Effector memory CD4-positive, alpha-beta T cell (primary cell): ENCODE measurements around the gene PTPRT.

Experiments used
- DNase-seq, 3 donors: peaks; one replicate each; pipeline ENCODE4 v3.0.0-alpha.2; 2020
- H3K27ac ChIP-seq: 2 replicates; pipeline ENCODE4 v1.7.0; 2013; ENCODE audit warnings: mild to moderate bottlenecking, low read length, moderate library complexity; ENCODE audit not compliant: insufficient read depth, poor library complexity, severe bottlenecking
- H3K27me3 ChIP-seq: replicated peaks from 2 replicates; pipeline ENCODE4 v1.7.0; 2013; ENCODE audit warnings: mild to moderate bottlenecking, low read length; ENCODE audit not compliant: insufficient read depth, control insufficient read depth, poor library complexity, severe bottlenecking
- H3K36me3 ChIP-seq: 2 replicates; pipeline ENCODE4 v1.7.0; 2013; ENCODE audit warnings: mild to moderate bottlenecking, low read length, moderate library complexity; ENCODE audit not compliant: control insufficient read depth, insufficient read depth
- H3K4me1 ChIP-seq: 2 replicates; pipeline ENCODE4 v1.7.0; 2013; ENCODE audit warnings: low read length, mild to moderate bottlenecking; ENCODE audit not compliant: control insufficient read depth, insufficient read depth, poor library complexity, severe bottlenecking
- H3K4me3 ChIP-seq: 2 replicates; pipeline ENCODE4 v1.7.0; 2013; ENCODE audit warnings: low read length, low read depth, mild to moderate bottlenecking; ENCODE audit not compliant: insufficient read depth, poor library complexity, severe bottlenecking
- H3K9me3 ChIP-seq: 2 replicates; pipeline ENCODE4 v1.7.0; 2013; ENCODE audit warnings: mild to moderate bottlenecking, low read length, moderate library complexity; ENCODE audit not compliant: control insufficient read depth

The PTPRT gene

DNA sequence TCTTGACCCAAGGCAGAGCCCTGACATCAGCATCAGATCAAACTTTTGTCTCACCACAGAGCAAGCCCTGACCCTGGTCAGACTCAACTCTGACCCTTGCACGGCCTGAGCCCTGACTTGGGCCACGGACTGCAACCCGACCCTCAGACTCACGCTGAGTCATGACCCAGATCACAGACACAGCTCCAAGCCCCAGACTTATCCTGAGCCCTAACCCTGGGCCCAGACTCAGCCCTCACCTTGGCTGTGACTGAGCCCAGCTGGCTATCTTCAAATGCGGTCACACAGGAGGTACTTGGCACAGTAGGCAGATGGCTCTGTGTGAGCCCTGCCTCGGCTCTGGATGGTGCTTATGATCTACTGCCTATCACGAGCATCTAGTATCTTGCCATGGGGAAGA is 602.3 kb downstream of the PTPRT start:
- no peaks in the 10 kb centered on the region for H3K4me1 ChIP-seq
- no peak for DNase-seq
- no peak overlapping the region for H3K4me3 ChIP-seq
- H3K27me3 ChIP-seq: no peaks in the 10 kb centered on the region
- no peaks in the 10 kb centered on the region for H3K9me3 ChIP-seq
- H3K36me3 ChIP-seq: no peaks in the 10 kb centered on the region
- no peak overlapping the region for H3K27ac ChIP-seq

DNA sequence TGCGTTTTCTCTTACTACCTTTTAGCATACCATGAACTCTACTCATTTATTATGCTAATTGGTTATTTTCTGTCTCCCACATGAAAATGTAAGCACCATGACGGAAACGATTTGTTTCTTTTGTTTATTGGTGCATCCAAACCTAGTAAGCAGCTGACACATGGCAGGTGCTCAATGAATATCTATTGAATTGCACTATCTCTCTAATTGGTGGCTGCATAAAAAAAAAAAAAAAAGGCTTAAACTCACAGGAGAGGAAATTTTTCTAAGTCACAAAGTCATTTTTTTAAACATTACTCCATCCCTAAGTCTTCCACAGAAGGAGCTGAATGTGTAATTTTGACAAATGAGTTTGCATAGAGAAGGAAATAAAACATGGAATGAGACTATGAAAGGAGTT is 608.4 kb downstream of the PTPRT start:
- Histone ChIP-seq H3K27me3 (no peaks in the 10 kb centered on the region), H3K9me3 (no peaks in the 10 kb centered on the region), H3K36me3 (no peaks in the 10 kb centered on the region), H3K27ac (no peak overlapping the region), H3K4me1 (no peaks in the 10 kb centered on the region), H3K4me3 (no peak overlapping the region)
- DNase-seq: no peak

DNA sequence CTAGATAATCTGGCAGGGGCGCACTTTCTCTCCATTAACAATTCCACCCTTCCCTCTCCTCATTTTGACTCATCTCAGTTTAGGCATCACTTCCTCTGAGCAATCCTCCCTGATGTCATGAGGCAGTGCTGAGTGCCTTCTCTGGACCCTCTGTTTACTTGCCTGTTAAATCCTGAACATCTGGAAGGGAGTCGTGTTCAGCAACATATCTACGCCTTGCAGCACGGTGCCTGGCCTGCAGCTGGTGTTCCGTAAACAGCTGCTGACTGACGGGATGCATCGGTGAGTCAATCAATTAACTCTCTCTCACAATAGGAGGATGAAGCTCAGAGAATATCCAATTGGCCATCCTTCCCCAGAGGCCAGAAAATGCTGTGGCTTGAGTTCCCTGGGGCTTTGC is 613.5 kb downstream of the PTPRT start:
- no peak overlapping the region for H3K27ac ChIP-seq
- no peaks in the 10 kb centered on the region for H3K4me1 ChIP-seq
- no peaks in the 10 kb centered on the region for H3K27me3 ChIP-seq
- H3K36me3 ChIP-seq: no peaks in the 10 kb centered on the region
- no peak overlapping the region for H3K4me3 ChIP-seq
- no peaks in the 10 kb centered on the region for H3K9me3 ChIP-seq
- DNase-seq: no peak

DNA sequence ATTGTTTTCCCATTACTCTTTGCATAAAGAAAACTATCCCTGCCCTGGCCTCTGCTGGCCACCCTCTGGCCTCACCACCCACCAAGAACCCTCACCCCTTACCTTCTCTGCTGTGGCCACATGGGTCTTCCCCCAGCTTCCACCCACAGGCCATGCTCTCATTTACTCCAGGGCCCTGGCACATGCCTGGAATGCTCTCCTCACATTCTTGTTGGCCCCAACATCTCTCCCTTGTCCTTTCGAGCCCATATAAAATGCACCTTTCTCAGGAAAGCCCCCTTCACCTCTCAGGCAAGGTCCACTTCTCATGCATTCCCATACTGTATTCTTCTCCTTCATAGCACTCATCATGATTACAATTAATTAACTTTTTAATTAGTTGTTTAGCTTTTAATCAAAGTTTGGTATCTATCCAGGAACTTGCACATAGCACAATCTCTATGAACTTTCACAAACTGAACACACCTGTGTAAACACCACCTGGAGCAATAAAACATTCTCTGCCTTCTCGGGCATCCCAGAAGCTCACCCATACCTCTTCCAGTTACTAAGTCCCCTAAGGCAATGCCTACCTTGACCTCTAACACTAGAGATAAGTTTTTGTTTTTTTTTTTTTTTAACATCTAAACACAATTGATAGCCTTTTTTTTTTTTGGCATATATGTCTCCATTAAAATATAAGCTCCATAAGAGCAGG is 617.2 kb downstream of the PTPRT start:
- no peak overlapping the region for H3K27ac ChIP-seq
- H3K9me3 ChIP-seq: no peaks in the 10 kb centered on the region
- H3K27me3 ChIP-seq: no peaks in the 10 kb centered on the region
- no peaks in the 10 kb centered on the region for H3K4me1 ChIP-seq
- H3K4me3 ChIP-seq: no peak overlapping the region
- H3K36me3 ChIP-seq: no peaks in the 10 kb centered on the region
- no peak for DNase-seq

DNA sequence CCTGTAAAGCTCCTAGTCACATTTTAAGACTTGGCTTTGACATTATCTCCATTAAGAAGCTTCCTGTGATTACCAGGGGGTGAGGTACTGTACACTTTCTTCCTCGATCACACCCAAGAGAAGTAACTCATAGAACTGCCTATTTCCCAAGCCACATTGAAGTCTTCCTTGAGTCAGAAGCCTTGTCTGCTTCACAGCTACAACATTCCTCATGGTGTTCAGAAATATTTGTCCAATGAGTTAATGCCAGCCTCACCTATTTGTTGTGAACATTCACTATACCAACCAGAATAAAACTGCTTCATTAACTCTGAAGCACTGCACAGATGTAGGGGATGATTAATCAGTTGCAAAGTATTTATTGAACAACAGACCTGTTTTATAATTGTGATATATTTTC is 622.3 kb downstream of the PTPRT start:
- H3K4me1 ChIP-seq: no peaks in the 10 kb centered on the region
- no peak overlapping the region for H3K27ac ChIP-seq
- H3K36me3 ChIP-seq: no peaks in the 10 kb centered on the region
- no peaks in the 10 kb centered on the region for H3K27me3 ChIP-seq
- DNase-seq: no peak
- H3K4me3 ChIP-seq: no peak overlapping the region
- no peaks in the 10 kb centered on the region for H3K9me3 ChIP-seq

DNA sequence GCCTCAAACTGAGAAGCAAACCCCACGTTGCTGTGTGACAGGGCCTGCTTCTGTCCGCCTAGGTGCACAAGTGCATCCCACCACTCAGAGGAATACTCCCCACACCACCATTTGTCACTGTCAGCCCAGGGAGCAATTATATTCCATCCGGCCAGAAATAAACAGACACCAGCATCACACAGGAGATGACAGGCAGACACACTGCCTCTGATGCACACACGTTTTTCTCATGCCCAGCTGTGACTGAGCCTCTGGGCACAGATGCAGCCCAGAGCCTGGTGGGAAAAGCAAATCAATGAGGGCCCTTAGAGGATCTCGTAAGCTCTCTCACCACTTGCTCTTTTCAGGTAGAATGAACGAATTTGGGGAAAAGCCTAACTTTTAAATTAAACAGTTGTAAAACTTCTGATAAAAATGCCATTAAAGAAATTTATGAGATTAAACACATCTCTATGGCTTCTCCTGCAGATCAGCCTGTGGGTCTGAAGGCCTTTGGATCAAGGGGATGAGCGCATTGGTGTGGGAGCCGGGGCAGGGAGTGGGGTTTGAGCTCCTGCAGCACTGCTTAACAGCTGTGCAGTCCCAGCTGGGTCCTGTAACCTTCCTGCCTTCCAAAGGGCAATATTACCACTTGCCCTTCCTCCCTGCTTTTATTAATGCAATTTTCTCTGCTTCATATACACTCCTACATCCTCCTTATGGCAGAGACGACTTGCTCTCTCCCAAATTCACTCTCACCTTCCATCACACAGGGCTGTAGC is 624.3 kb downstream of the PTPRT start:
- Histone ChIP-seq H3K9me3 (no peaks in the 10 kb centered on the region), H3K36me3 (no peaks in the 10 kb centered on the region), H3K27ac (no peak overlapping the region), H3K4me3 (no peak overlapping the region), H3K27me3 (no peaks in the 10 kb centered on the region), H3K4me1 (no peaks in the 10 kb centered on the region)
- DNase-seq: no peak

DNA sequence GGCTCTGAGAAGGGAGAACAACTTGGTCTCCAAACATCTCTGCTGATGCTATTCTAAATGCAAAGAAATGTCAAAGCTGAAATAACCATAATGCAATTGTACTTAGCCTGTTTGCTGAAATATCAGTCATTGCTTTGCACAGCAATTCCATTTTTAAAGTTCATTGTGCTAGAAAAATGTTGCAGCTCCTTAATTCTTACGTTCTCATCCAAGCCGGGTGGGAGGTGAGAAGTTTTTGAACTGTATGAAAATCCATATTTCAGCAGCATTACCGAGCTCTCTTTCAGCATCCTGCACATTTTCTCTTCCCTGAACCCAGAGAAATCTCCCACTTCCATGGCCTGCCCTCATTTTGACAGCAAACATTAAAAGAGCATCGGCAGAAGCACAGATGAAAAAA is 630.0 kb downstream of the PTPRT start:
- no peak overlapping the region for H3K4me3 ChIP-seq
- H3K27ac ChIP-seq: no peak overlapping the region
- H3K9me3 ChIP-seq: no peaks in the 10 kb centered on the region
- H3K4me1 ChIP-seq: no peaks in the 10 kb centered on the region
- no peaks in the 10 kb centered on the region for H3K36me3 ChIP-seq
- no peaks in the 10 kb centered on the region for H3K27me3 ChIP-seq
- DNase-seq: no peak

DNA sequence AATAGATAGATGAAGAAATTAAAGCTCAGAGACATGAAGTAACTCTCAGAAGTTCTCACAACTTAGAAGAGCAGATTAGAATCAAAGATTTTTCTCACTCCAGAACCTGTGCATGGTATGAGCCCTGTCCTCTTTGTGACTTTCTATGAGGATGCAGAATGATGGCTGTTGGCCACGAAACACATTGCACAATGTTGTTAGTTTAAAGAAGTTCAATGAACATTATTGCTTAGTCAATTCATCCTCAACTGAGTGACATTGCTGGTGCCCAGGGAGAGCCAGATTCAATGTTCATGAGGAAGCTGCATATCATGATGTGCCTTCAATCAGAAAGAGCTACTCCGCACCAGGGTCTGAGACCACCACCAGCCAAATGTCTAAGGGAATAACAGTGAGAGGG is 633.1 kb downstream of the PTPRT start:
- Histone ChIP-seq H3K27ac (no peak overlapping the region), H3K4me3 (no peak overlapping the region), H3K4me1 (no peaks in the 10 kb centered on the region), H3K9me3 (no peaks in the 10 kb centered on the region), H3K27me3 (no peaks in the 10 kb centered on the region), H3K36me3 (no peaks in the 10 kb centered on the region)
- DNase-seq: no peak

DNA sequence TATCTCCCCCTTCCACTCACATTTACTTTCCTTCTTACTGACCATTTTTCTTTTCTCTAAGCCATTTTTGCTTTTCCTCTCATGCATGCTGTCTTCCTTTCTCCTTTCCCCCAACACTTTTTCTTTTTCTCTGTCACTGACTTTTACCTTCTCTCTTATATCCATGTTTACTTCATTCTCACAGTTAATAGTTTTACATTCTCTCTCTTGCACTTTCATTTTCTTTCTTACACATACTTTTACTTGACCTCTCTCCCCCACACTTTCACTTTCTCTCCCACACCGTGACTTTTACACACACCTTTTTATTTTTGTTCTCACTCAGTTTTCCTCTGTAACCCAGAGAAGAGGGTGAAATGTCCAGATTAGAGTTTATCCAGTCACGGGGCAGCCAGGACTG is 636.3 kb downstream of the PTPRT start:
- Histone ChIP-seq H3K9me3 (no peaks in the 10 kb centered on the region), H3K4me3 (no peak overlapping the region), H3K4me1 (no peaks in the 10 kb centered on the region), H3K27me3 (no peaks in the 10 kb centered on the region), H3K27ac (no peak overlapping the region), H3K36me3 (no peaks in the 10 kb centered on the region)
- no peak for DNase-seq

DNA sequence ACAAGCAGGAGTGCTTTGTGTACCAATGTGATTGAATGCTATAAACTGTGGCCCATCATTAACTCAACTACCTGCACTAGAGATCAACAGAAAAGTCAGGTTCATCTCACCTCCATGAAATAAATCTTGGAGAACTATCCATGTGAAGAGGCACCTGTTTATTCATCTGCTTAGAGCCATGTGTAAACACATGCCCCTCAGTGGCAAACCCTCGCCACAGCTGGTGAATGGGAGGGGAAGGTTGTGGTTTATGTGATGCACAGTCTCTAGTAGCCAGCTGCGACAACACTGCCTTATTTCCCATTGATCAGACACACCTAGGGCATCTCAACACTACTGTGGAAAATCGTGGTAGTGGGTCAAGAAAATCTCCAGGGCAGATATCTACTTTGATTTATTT is 640.2 kb downstream of the PTPRT start:
- H3K27me3 ChIP-seq: no peaks in the 10 kb centered on the region
- H3K36me3 ChIP-seq: no peaks in the 10 kb centered on the region
- no peaks in the 10 kb centered on the region for H3K4me1 ChIP-seq
- H3K4me3 ChIP-seq: no peak overlapping the region
- no peaks in the 10 kb centered on the region for H3K9me3 ChIP-seq
- DNase-seq: no peak
- H3K27ac ChIP-seq: no peak overlapping the region
